GM19099 (cell line): ENCODE results near the gene SLC35G1.

ENCODE experiments used
- POLR2A ChIP-seq: IDR thresholded peaks from 3 replicates; pipeline ENCODE4 v1.6.1; 2011; ENCODE audit warnings: low read depth; ENCODE audit not compliant: insufficient read length; ENCODE audit errors: extremely low read depth

The SLC35G1 gene

DNA sequence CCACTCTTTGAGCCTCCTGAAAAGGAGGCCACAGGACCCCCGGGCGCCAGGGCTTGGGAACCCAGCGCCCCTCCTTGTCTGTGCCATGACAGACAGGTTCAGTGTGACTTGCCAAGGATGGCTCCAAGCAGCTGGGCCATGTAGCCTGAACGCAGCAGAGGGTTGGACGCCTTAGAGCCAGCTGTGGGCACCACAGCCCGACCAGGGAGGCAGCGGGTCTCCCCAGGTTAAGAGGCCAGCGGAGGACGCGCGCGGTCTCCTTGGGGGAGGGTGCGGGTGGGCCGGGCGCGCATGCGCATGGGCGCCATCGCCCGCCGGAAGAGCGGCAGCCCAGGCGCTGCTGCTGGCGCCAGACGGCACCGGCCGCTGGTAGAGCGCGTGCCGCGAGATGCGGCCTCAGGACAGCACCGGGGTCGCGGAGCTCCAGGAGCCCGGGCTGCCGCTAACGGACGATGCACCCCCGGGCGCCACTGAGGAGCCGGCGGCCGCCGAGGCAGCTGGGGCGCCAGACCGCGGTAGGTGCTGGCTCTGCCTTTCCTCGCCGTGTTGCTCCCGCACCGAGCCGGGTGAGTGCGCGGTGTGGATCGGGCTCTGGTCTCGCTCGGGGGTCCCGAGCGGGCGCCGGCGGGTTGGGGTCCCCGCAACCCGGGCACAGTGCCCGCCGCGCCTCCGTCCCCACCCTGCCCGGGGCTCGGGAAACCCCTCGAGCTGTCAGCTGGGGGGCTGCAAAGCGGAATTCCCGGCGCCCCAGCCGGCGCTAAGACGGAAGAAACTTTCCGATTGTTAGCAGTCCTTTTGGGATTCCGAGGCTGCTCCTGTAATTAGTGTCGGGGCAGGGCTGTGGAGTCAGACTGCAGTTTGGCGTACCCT lies at the start of gene SLC35G1:
Gene SLC35G1 (plus strand): TSS at position 333 of the 870 bp plus-strand sequence. CDS start 56 bp downstream, at position 389.
- TF ChIP-seq POLR2A: peak; percentile 92

DNA sequence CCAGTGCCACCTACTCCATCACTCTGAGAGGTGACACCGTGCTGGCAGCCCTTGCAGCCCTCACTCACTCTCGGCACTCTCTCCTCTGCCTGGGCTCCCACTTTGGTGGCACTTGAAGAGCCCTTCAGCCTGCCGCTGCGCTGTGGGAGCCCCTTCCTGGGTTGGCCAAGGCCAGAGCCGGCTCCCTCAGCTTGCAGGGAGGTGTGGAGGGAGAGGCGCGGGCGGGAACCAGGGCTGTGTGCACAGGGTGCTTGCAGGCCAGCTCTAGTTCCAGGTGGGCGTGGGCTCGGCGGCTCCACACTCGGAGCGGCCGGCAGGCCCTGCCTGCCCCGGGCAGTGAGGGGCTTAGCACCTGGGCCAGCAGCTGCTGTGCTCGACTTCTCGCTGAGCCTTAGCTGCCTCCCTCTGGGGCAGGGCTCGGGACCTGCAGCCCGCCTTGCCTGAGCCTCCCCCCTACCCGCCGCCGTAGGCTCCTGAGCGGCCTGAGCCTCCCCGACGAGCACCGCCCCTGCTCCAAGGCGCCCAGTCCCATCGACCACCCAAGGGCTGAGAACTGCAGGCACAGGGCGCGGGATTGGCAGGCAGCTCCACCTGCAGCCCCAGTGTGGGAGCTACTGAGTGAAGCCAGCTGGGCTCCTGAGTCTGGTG lies 48.7 kb upstream of the SLC35G1 start:
- no peak for TF ChIP-seq POLR2A

DNA sequence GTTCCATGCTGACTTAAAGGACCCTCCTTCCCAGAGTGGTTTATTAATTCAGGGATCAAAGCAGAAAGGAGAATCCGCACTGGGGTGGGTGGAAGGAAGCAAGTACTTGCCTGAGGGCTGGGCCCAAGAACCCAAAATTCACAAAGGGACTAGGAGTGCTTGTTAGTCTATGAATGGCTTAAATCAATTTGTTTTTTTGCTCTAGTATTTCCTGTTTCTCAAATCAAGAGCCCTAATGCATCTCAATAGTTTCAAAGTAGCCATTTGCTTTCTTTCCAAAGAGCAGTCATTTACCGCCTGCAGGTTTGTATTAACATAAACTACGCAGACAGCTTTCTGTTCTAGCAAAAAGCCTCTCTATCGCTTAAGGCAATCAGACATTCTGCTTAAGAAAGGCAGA lies 44.2 kb upstream of the SLC35G1 start:
- no peak for TF ChIP-seq POLR2A

DNA sequence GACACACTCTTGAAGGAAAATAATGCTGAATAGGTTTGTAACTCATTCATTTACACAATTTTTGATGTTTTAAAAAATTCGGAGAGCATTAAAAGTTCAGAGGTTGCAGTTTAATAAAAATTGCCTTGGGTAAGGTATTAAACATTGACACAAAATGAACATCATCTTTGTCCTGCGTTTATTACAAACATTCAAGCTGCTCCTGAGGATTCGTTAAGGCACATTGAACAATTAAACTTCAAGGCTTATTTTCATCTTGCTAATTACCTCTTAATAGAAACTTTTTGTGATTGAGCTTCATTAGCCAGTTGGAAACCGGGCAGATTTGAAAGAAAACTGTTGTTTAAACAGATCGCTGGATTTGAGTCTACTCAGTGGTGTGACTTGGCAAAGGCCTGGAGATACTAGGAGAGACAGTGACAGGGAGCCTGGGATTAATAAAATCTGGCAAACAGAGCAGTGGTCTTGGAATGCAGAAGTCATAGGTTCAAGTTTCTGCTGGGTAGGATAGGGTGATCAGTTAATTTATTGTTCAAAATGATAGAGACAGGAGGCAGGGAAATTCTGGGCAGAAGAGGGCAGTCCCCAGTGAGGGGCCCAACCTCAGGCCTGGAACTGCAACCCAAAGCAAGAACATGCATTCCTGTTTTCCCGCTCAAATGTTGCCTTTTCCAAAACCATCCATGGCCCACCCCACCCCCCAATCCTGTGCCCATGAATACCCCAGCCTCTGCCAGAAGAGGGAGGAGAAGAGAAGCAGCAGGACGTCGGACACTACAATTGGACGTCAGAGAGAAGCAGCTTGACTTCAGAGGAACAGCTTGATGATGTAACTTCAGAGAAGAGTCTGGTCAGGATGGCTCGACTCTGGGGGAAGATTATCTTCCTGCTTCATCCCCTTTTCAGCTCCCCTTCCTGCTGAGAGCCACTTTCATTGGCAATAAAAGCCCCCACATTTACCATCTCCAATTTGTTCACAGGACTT lies 43.5 kb upstream of the SLC35G1 start:
- no peak for TF ChIP-seq POLR2A

DNA sequence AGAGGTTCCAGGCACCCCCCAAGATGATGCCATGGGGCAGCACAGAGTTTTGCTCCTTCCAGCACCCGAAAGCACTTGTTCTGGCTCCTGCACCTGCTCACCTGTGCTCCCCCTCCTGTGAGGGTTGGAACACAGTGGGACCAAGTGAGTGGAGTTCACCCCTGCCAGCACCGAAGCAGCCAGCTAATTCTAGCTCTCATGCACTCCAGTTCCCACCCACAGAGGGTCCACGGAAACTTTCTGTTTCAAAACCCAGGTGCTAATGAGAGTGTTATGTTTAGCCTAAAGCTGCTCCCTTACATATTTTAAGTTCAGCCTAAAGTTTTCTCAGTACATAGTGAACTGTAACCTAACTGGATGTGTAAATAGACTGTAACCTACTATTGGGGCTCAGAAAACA lies 42.6 kb upstream of the SLC35G1 start:
- TF ChIP-seq POLR2A: no peak

DNA sequence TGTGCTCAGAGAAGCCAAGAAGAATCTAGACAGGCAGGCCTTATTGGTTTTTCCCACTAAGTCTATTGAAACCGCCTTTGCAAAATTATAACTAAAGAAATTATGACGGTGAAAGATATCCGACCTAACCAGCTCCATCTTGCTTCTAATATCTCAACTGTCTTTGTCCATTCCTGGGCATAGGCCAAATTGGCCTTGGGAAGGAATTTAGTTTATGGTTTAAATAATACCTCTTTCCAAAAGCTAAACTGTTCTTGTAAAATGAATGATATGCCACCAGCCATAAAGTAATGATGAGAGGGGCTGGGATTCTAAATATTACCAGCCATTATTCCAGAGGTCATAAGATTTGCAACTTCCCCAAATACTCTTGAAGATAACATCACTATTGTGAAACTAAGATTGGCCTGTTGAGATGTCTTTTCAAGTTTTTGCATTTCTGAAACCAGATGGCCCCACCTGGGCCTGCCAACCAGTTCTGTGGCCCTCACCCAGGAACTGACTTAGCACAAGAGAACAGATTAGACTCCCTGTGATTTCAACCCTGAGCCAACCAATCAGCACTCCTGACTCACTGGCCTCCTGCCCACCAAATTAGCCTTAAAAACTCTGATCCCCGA lies 41.2 kb upstream of the SLC35G1 start:
- no peak for TF ChIP-seq POLR2A

GRCh38 chr10:93854975-93855374 lies 38.8 kb upstream of the SLC35G1 start:
- no peak for TF ChIP-seq POLR2A

- no peak for TF ChIP-seq POLR2A
These were observed 37.2 kb upstream of the SLC35G1 start for GRCh38 chr10:93856349-93857145.

- no peak for TF ChIP-seq POLR2A
These were observed 34.6 kb upstream of the SLC35G1 start for GRCh38 chr10:93859049-93859655.

GRCh38 chr10:93861825-93862224 lies 32.0 kb upstream of the SLC35G1 start:
- TF ChIP-seq POLR2A: no peak

- TF ChIP-seq POLR2A: no peak
These were observed 27.9 kb upstream of the SLC35G1 start for GRCh38 chr10:93865794-93866425.

DNA sequence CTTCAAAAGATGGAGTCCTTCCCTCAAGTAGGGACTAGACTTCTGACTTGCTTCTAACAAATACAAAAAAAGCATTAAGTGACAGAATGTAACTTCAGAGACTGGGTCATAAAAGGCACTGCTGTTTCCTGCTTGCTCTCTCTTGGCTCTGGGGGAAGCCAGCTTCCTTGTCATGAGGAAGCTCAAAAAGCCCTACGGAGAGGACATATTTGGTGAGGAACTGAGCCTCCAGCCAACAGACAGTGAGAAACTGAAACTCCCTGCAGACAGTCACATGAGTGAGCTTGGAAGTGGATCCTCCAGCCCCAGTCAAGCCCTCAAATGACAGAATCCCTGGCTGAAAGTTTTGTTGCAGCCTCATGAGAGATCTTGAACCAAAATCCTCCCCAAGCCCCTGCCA lies 26.3 kb upstream of the SLC35G1 start:
- TF ChIP-seq POLR2A: no peak

DNA sequence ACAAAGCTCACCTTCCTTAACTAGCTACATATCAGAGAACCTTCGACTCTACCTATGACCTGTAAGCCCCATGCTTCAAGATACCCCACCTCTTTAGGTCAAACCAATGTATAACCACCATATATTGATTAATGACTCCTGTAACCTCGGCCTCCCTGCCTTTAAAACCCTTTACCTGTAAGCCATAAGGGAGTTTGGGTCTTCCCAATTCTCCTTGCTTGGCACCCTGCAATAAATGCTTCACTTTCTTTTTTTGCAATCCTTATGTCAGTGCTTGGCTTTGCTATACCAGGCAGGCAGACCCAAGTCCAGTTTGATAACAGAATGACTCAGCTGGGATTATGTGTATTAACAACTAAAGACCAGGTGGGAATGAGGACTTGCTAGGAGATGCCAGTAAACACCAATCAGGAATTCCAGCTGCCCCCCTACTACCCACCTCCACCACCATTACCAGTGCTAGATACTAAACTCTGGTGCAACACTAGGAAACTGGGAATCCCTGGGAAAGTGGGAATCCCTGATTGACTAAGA lies 22.0 kb upstream of the SLC35G1 start:
- TF ChIP-seq POLR2A: no peak
